ENCODE data around the gene PSMB11. TPM values are rescaled to one million over a fixed set of nuclear protein-coding genes. Genes with fewer than 3 reads are reported as not detected.
A peak's percentile ranks its signal among the peaks of the same experiment; 100 is the strongest.

The PSMB11 gene
- total RNA-seq: not detected

GRCh38 chr14:23042162-23042965 lies at the start of gene PSMB11:
Gene PSMB11, plus strand, starts transcription at chr14:23042212. Its CDS starts 14 bp downstream, at chr14:23042226.
- Histone ChIP-seq H3K4me1 (no peaks in the 10 kb centered on the region), H3K9me3 (no peaks in the 10 kb centered on the region), H3K4me3 (no peak within 1 kb of the TSS), H3K27me3 (no peaks in the 10 kb centered on the region), H3K36me3 (no peaks in the 10 kb centered on the region), H3K27ac (no peak within 1 kb of the TSS)
- no peak for DNase-seq (ENCODE audit: low spot score in 2 of 2)
- intact Hi-C loops (cut with DNase I): no loop called here
- TF ChIP-seq CTCF (IDR thresholded peaks at IDR 0.05): no peak

- no peaks in the 10 kb centered on the region for H3K4me1 ChIP-seq
- no peak for TF ChIP-seq CTCF (IDR thresholded peaks at IDR 0.05)
- intact Hi-C loops (cut with DNase I): no loop called here
- no peaks in the 10 kb centered on the region for H3K9me3 ChIP-seq
- H3K27me3 ChIP-seq: no peaks in the 10 kb centered on the region
- DNase-seq (ENCODE audit: low spot score in 2 of 2): no peak
- no peak overlapping the region for H3K27ac ChIP-seq
- H3K4me3 ChIP-seq: no peak overlapping the region
- H3K36me3 ChIP-seq: peaks cover 0 to 9% of the 10 kb centered on the region in 2 donors
Observed at GRCh38 chr14:22993517-22993916, 48.5 kb upstream of the PSMB11 start.

- Histone ChIP-seq H3K4me1 (no peaks in the 10 kb centered on the region), H3K36me3 (peaks cover 0 to 7% of the 10 kb centered on the region in 2 donors), H3K4me3 (no peak overlapping the region), H3K27ac (no peak overlapping the region), H3K9me3 (no peaks in the 10 kb centered on the region), H3K27me3 (no peaks in the 10 kb centered on the region)
- intact Hi-C loops (cut with DNase I): no loop called here
- TF ChIP-seq CTCF (IDR thresholded peaks at IDR 0.05): peak; percentile 18 to 53 (median 24)
- DNase-seq (ENCODE audit: low spot score in 2 of 2): no peak
Observed at GRCh38 chr14:22994762-22995275, 47.2 kb upstream of the PSMB11 start.

- no peaks in the 10 kb centered on the region for H3K27me3 ChIP-seq
- no peak overlapping the region for H3K4me3 ChIP-seq
- H3K9me3 ChIP-seq: no peaks in the 10 kb centered on the region
- TF ChIP-seq CTCF (IDR thresholded peaks at IDR 0.05): no peak
- H3K27ac ChIP-seq: no peak overlapping the region
- peaks cover 0 to 4% of the 10 kb centered on the region in 2 donors for H3K36me3 ChIP-seq
- H3K4me1 ChIP-seq: no peaks in the 10 kb centered on the region
- DNase-seq (ENCODE audit: low spot score in 2 of 2): no peak
- intact Hi-C loops (cut with DNase I): no loop called here
Observed at GRCh38 chr14:22995889-22996625, 46.0 kb upstream of the PSMB11 start.

- intact Hi-C loops (cut with DNase I): no loop called here
- H3K27me3 ChIP-seq: no peaks in the 10 kb centered on the region
- no peak for TF ChIP-seq CTCF (IDR thresholded peaks at IDR 0.05)
- no peak for DNase-seq (ENCODE audit: low spot score in 2 of 2)
- no peaks in the 10 kb centered on the region for H3K4me1 ChIP-seq
- peaks cover 0 to 4% of the 10 kb centered on the region in 2 donors for H3K36me3 ChIP-seq
- H3K9me3 ChIP-seq: no peaks in the 10 kb centered on the region
- H3K27ac ChIP-seq: no peak overlapping the region
- no peak overlapping the region for H3K4me3 ChIP-seq
Observed at GRCh38 chr14:22996768-22997654, 45.0 kb upstream of the PSMB11 start.
